HG02763 (cell line): ENCODE results near the gene SYNDIG1.
"Not testable (repeated sequence)": the region's sequence is repeated elsewhere in the genome, so short reads cannot be mapped to it uniquely, and the experiment has no call there.

ENCODE experiments used
- ATAC-seq: cut with Tn5 transposase; IDR thresholded peaks from one replicate; pipeline ENCODE4 v1.9.1; 2021; ENCODE audit warnings: mild to moderate bottlenecking, moderate library complexity; ENCODE audit not compliant: unreplicated experiment

SYNDIG1 gene

GRCh38 chr20:24605937-24606455 lies 136.6 kb downstream of the SYNDIG1 start:
- ATAC-seq, result no peak

GRCh38 chr20:24607402-24607801 lies 138.0 kb downstream of the SYNDIG1 start:
- no peak for ATAC-seq

- peak; percentile 58 for ATAC-seq
Observed at GRCh38 chr20:24608926-24609667, 139.7 kb downstream of the SYNDIG1 start.

- ATAC-seq, result no peak
Observed at GRCh38 chr20:24609757-24610156, 140.3 kb downstream of the SYNDIG1 start.

- no peak for ATAC-seq
Observed at GRCh38 chr20:24610341-24611115, 141.1 kb downstream of the SYNDIG1 start.

GRCh38 chr20:24611360-24612140 lies 142.1 kb downstream of the SYNDIG1 start:
- no peak for ATAC-seq

- no peak for ATAC-seq
Observed at GRCh38 chr20:24612799-24613775, 143.7 kb downstream of the SYNDIG1 start.

GRCh38 chr20:24614341-24614740 lies 144.9 kb downstream of the SYNDIG1 start:
- ATAC-seq, result no peak

GRCh38 chr20:24615353-24615752 lies 145.9 kb downstream of the SYNDIG1 start:
- ATAC-seq, result no peak

GRCh38 chr20:24616258-24617079 lies 147.0 kb downstream of the SYNDIG1 start:
- ATAC-seq, result no peak

- ATAC-seq, result no peak
Observed at GRCh38 chr20:24617080-24617432, 147.6 kb downstream of the SYNDIG1 start.

- no peak for ATAC-seq
Observed at GRCh38 chr20:24617757-24618450, 148.5 kb downstream of the SYNDIG1 start.

GRCh38 chr20:24618739-24619138 lies 149.3 kb downstream of the SYNDIG1 start:
- no peak for ATAC-seq

- no peak for ATAC-seq
Observed at GRCh38 chr20:24619212-24619611, 149.8 kb downstream of the SYNDIG1 start.

- ATAC-seq, result no peak
Observed at GRCh38 chr20:24620937-24621519, 151.6 kb downstream of the SYNDIG1 start.

GRCh38 chr20:24622856-24623255 lies 153.4 kb downstream of the SYNDIG1 start:
- ATAC-seq, result no peak

GRCh38 chr20:24626141-24626540 lies 156.7 kb downstream of the SYNDIG1 start:
- ATAC-seq, result not testable (repeated sequence)

- ATAC-seq, result no peak
Observed at GRCh38 chr20:24627291-24627690, 157.9 kb downstream of the SYNDIG1 start.
